Panc1 (cell line): ENCODE results near the gene SPACA6. TPM values are rescaled to one million over a fixed set of nuclear protein-coding genes. Genes with fewer than 3 reads are reported as not detected.

ENCODE experiments used
- ATAC-seq: fragments of 200-7000 bp; cut with Tn5 transposase; 2 replicates; pipeline ENCODE4 v1.9.1; 2020; ENCODE audit warnings: mild to moderate bottlenecking, moderate library complexity
- BruUV-seq: library from RNA; stranded (reverse); fragments of 400-500 nt; replicated peaks from 2 replicates; lab custom pipeline; 2021; lab: Mats Ljungman, UMichigan
- CTCF ChIA-PET: fragments of 300-600 bp; sonication (Branson Sonifier 250); formaldehyde crosslinking; loops from one replicate; lab custom pipeline; 2022; ENCODE audit warnings: antibody characterized with exemption; lab: Charles Lee
- POLR2A ChIA-PET: fragments of 300-600 bp; sonication (Branson Sonifier 250); formaldehyde crosslinking; loops from one replicate; lab custom pipeline; 2022; ENCODE audit warnings: antibody characterized with exemption; lab: Charles Lee
- DNase-seq: peaks from one replicate; pipeline ENCODE4 v3.0.0-alpha.2; 2010; ENCODE audit warnings: low read depth, low spot score
- H3K27ac ChIP-seq: 2 replicates; pipeline ENCODE4 v1.5.1; 2011; ENCODE audit warnings: mild to moderate bottlenecking, low read length, inconsistent platforms
- H3K27me3 ChIP-seq: fragments of 200-500 bp; sonication (Bioruptor generic); 2 replicates; pipeline ENCODE4 v1.6.0; 2014; ENCODE audit warnings: low read length, inconsistent platforms; ENCODE audit not compliant: control insufficient read depth, insufficient read depth
- H3K36me3 ChIP-seq: fragments of 200-500 bp; sonication (Bioruptor generic); 2 replicates; pipeline ENCODE4 v1.5.1; 2014; ENCODE audit warnings: inconsistent platforms, mild to moderate bottlenecking, low read length, moderate library complexity; ENCODE audit not compliant: control insufficient read depth, insufficient read depth
- H3K4me1 ChIP-seq: 2 replicates; pipeline ENCODE4 v1.5.1; 2011; ENCODE audit warnings: inconsistent platforms, mild to moderate bottlenecking, low read length, moderate library complexity; ENCODE audit not compliant: control insufficient read depth, insufficient read depth
- H3K4me3 ChIP-seq, 2 experiments: 2 replicates each; pipeline ENCODE4 v1.5.1; 2011 to 2012; ENCODE audit warnings: low read depth in 2 of 2, low read length in 2 of 2, mild to moderate bottlenecking in 2 of 2, inconsistent platforms in 1 of 2, moderate library complexity in 1 of 2
- H3K9me3 ChIP-seq: fragments of 200-500 bp; sonication (Bioruptor generic); 2 replicates; pipeline ENCODE4 v1.5.1; 2014; ENCODE audit warnings: low read depth, mild to moderate bottlenecking, inconsistent platforms, low read length, moderate library complexity; ENCODE audit not compliant: control insufficient read depth, insufficient read depth
- CTCF ChIP-seq: fragments of 450-650 bp; IDR thresholded peaks from 2 replicates; pipeline ENCODE4 v1.5.1; 2017; ENCODE audit warnings: mild to moderate bottlenecking
- POLR2AphosphoS5 ChIP-seq: IDR thresholded peaks from 2 replicates; pipeline ENCODE4 v1.6.1; 2012; ENCODE audit warnings: mild to moderate bottlenecking, low read depth, low read length, moderate library complexity
- REST ChIP-seq, 2 experiments: IDR thresholded peaks; 2 replicates each; pipeline ENCODE4 v1.6.1; 2011 to 2012; ENCODE audit warnings: low read depth in 2 of 2, control low read depth in 1 of 2, low read length in 1 of 2, mild to moderate bottlenecking in 1 of 2, moderate library complexity in 1 of 2; ENCODE audit not compliant: insufficient read depth in 1 of 2
- SIN3A ChIP-seq: IDR thresholded peaks from 2 replicates; pipeline ENCODE4 v1.6.1; 2012; ENCODE audit warnings: low read depth, mild to moderate bottlenecking, low read length, moderate library complexity, borderline replicate concordance; ENCODE audit not compliant: insufficient read depth
- TCF7L2 ChIP-seq: IDR thresholded peaks from 2 replicates; pipeline ENCODE4 v1.6.1; 2011; ENCODE audit warnings: mild to moderate bottlenecking, low read depth, low read length, inconsistent platforms
- in situ Hi-C: cut with HindIII; loops from 2 replicates; pipeline ENCODE4 v1.10.0; 2016; ENCODE audit warnings: low sequenced_read_pairs, low pct_unique_long_range_greater_than_20kb
- intact Hi-C: fragments of 100-400 bp; cut with micrococcal nuclease; formaldehyde crosslinking; loops from one replicate; pipeline ENCODE4 v1.10.0; 2022; ENCODE audit not compliant: unreplicated experiment
- total RNA-seq: library from RNA; stranded (reverse); gene quantifications from one replicate; pipeline ENCODE4 v1.2.1, GENCODE V29; 2021; ENCODE audit not compliant: unreplicated experiment

SPACA6 gene
- total RNA-seq, 1 experiment from 2014 or later = 14.3 TPM

GRCh38 chr19:51724543-51724942 is 31.4 kb downstream of the SPACA6 start:
- ATAC-seq = no peak
- no peak overlapping the region for H3K4me3 ChIP-seq
- CTCF ChIA-PET = no interaction called here
- no peak for DNase-seq
- intact Hi-C loops = no loop called here
- in situ Hi-C loops = no loop called here
- no peaks in the 10 kb centered on the region for H3K27me3 ChIP-seq
- TF ChIP-seq CTCF (no peak), TCF7L2 (no peak), REST (IDR thresholded peaks at IDR 0.05; ENCODE audit: insufficient read depth in 1 of 2, low read depth in 2 of 2, low read length in 1 of 2) (no peak), POLR2AphosphoS5 (no peak), SIN3A (no peak)
- H3K9me3 ChIP-seq = no peaks in the 10 kb centered on the region
- POLR2A ChIA-PET = no interaction called here
- H3K27ac ChIP-seq = no peak overlapping the region
- no TSS peak for BruUV-seq
- no peaks in the 10 kb centered on the region for H3K4me1 ChIP-seq
- H3K36me3 ChIP-seq = no peaks in the 10 kb centered on the region

GRCh38 chr19:51726049-51726448 is 32.9 kb downstream of the SPACA6 start:
- Histone ChIP-seq H3K4me1 (no peaks in the 10 kb centered on the region), H3K27ac (no peak overlapping the region), H3K27me3 (no peaks in the 10 kb centered on the region), H3K9me3 (no peaks in the 10 kb centered on the region), H3K4me3 (no peak overlapping the region), H3K36me3 (no peaks in the 10 kb centered on the region)
- ChIA-PET POLR2A (interaction anchor here (0.7 kb wide), 1 partner anchor 17 kb away, joined by 13 read pairs; no protein-coding TSS in a partner anchor), CTCF (no interaction called here)
- TF ChIP-seq REST (IDR thresholded peaks at IDR 0.05; ENCODE audit: insufficient read depth in 1 of 2, low read depth in 2 of 2, low read length in 1 of 2) (no peak), SIN3A (no peak), CTCF (no peak), TCF7L2 (no peak), POLR2AphosphoS5 (no peak)
- in situ Hi-C loops (no loop called here), intact Hi-C loops (no loop called here)
- DNase-seq (no peak), ATAC-seq (peak; percentile 53; the same call in 1 of the 2 replicates)
- no TSS peak for BruUV-seq
